HL-60 (cell line): Measurements from ENCODE around the gene INTS11.

ENCODE experiments used
- CTCF ChIP-seq: IDR thresholded peaks from one replicate; pipeline ENCODE4 v1.5.1; 2011; ENCODE audit warnings: low read length, control low read depth, inconsistent platforms; ENCODE audit not compliant: insufficient read depth
- POLR2AphosphoS5 ChIP-seq: IDR thresholded peaks from 2 replicates; pipeline ENCODE4 v1.6.1; 2012; ENCODE audit warnings: low read depth
- REST ChIP-seq: IDR thresholded peaks from 2 replicates; pipeline ENCODE4 v1.6.1; 2012; ENCODE audit warnings: low read depth; ENCODE audit not compliant: insufficient replicate concordance
- SPI1 ChIP-seq: IDR thresholded peaks from 2 replicates; pipeline ENCODE4 v1.6.1; 2012; ENCODE audit warnings: low read depth, mild to moderate bottlenecking, borderline replicate concordance

GRCh38 chr1:1322952-1323351 is 1.5 kb downstream of the INTS11 start:
- TF ChIP-seq POLR2AphosphoS5 (no peak), CTCF (no peak), REST (no peak), SPI1 (no peak)
